ENCODE data around the gene SUGCT. TPM values are rescaled to one million over a fixed set of nuclear protein-coding genes. Genes with fewer than 3 reads are reported as not detected.

The SUGCT gene
- total and polyA plus RNA-seq, 12 donors: 8.4 to 96.4 (median 25.5) TPM

GRCh38 chr7:40851001-40851400, 716.2 kb downstream of the SUGCT start:
- 91 to 94% (median 93%) methylated on average over 3 of the region's 3 CpGs for WGBS, 4 donors
- no peaks in the 10 kb centered on the region for H3K9me3 ChIP-seq (replicated peaks in 1 of 3)
- TF ChIP-seq CTCF (IDR thresholded peaks at IDR 0.05): no peak
- no peak for TF ChIP-seq POLR2A (IDR thresholded peaks at IDR 0.05)
- no peak overlapping the region for H3K27ac ChIP-seq
- H3K36me3 ChIP-seq (replicated peaks in 1 of 2): no peaks in the 10 kb centered on the region
- intact Hi-C loops (cut with DNase I): no loop called here
- DNase-seq: no peak
- H3K27me3 ChIP-seq: no peaks in the 10 kb centered on the region
- H3K4me3 ChIP-seq: no peak overlapping the region
- peaks cover 0 to 3% of the 10 kb centered on the region in 2 donors for H3K4me1 ChIP-seq (replicated peaks in 1 of 2)

GRCh38 chr7:40859076-40859475, 724.3 kb downstream of the SUGCT start:
- 53 to 74% (median 67%) methylated on average over 2 of the region's 2 CpGs for WGBS, 4 donors
- Histone ChIP-seq H3K27me3 (no peaks in the 10 kb centered on the region), H3K4me3 (no peak overlapping the region), H3K4me1 (replicated peaks in 1 of 2) (no peaks in the 10 kb centered on the region), H3K27ac (no peak overlapping the region), H3K36me3 (replicated peaks in 1 of 2) (no peaks in the 10 kb centered on the region), H3K9me3 (replicated peaks in 1 of 3) (no peaks in the 10 kb centered on the region)
- intact Hi-C loops (cut with DNase I): no loop called here
- DNase-seq: no peak
- TF ChIP-seq POLR2A (IDR thresholded peaks at IDR 0.05): no peak
- TF ChIP-seq CTCF (IDR thresholded peaks at IDR 0.05): no peak

GRCh38 chr7:40859965-40860543, 725.2 kb downstream of the SUGCT start:
- TF ChIP-seq POLR2A (IDR thresholded peaks at IDR 0.05) (no peak), CTCF (IDR thresholded peaks at IDR 0.05) (no peak)
- H3K4me3 ChIP-seq: no peak overlapping the region
- 79 to 87% (median 81%) methylated on average over 15 of the region's 15 CpGs for WGBS, 4 donors
- H3K27me3 ChIP-seq: no peaks in the 10 kb centered on the region
- no peak for DNase-seq
- intact Hi-C loops (cut with DNase I): no loop called here
- H3K27ac ChIP-seq: no peak overlapping the region
- H3K4me1 ChIP-seq (replicated peaks in 1 of 2): no peaks in the 10 kb centered on the region
- no peaks in the 10 kb centered on the region for H3K9me3 ChIP-seq (replicated peaks in 1 of 3)
- no peaks in the 10 kb centered on the region for H3K36me3 ChIP-seq (replicated peaks in 1 of 2)

GRCh38 chr7:40865441-40866233, 730.8 kb downstream of the SUGCT start:
- no peaks in the 10 kb centered on the region for H3K36me3 ChIP-seq (replicated peaks in 1 of 2)
- no peaks in the 10 kb centered on the region for H3K27me3 ChIP-seq
- no peak overlapping the region for H3K27ac ChIP-seq
- H3K4me3 ChIP-seq: no peak overlapping the region
- intact Hi-C loops (cut with DNase I): no loop called here
- H3K4me1 ChIP-seq (replicated peaks in 1 of 2): no peaks in the 10 kb centered on the region
- 89 to 94% (median 90%) methylated on average over 10 of the region's 10 CpGs for WGBS, 4 donors
- TF ChIP-seq CTCF (IDR thresholded peaks at IDR 0.05) (no peak), POLR2A (IDR thresholded peaks at IDR 0.05) (no peak)
- DNase-seq: no peak
- H3K9me3 ChIP-seq (replicated peaks in 1 of 3): no peaks in the 10 kb centered on the region
